GM23248 (cell line): ENCODE measurements around the gene NLRC4.

Experiments
- EZH2 ChIP-seq: fragments of 200-600 bp; sonication (generic); IDR thresholded peaks from 2 replicates; pipeline ENCODE4 v1.6.1; 2018; ENCODE audit warnings: antibody characterized with exemption, mild to moderate bottlenecking; ENCODE audit not compliant: insufficient read depth, poor library complexity, severe bottlenecking
- EZH2phosphoT487 ChIP-seq: fragments of 200-600 bp; sonication (generic); IDR thresholded peaks from 2 replicates; pipeline ENCODE4 v1.6.1; 2018; ENCODE audit warnings: antibody characterized with exemption, moderate library complexity, mild to moderate bottlenecking, low read depth; ENCODE audit not compliant: insufficient read depth

DNA sequence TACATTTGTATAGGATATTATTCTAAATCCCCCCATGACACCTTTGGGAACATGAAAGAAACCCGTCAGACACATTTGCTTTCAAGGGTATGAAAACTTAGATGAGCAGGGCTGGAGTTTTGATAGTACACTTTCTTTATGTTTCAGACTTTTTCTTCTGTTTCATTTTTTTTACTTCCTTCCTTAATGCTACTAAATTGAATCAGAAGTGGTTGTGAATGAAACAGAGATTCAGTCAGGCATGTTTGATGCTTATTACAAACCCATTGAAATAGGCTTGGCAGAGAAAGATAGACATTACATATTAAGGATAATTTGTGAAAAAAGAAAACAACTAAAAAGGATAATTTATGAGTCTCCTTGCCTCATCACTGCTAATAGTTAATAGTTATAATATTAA lies 72.3 kb downstream of the NLRC4 start:
- TF ChIP-seq EZH2, result no peak
- TF ChIP-seq EZH2phosphoT487, result no peak
